Raji (cell line): ENCODE measurements around the gene IL32.

Experiments
- POLR2A ChIP-seq: IDR thresholded peaks from 2 replicates; pipeline ENCODE4 v1.6.1; 2011; ENCODE audit warnings: low read depth, low read length, control low read depth; ENCODE audit not compliant: insufficient read depth

IL32 gene

DNA sequence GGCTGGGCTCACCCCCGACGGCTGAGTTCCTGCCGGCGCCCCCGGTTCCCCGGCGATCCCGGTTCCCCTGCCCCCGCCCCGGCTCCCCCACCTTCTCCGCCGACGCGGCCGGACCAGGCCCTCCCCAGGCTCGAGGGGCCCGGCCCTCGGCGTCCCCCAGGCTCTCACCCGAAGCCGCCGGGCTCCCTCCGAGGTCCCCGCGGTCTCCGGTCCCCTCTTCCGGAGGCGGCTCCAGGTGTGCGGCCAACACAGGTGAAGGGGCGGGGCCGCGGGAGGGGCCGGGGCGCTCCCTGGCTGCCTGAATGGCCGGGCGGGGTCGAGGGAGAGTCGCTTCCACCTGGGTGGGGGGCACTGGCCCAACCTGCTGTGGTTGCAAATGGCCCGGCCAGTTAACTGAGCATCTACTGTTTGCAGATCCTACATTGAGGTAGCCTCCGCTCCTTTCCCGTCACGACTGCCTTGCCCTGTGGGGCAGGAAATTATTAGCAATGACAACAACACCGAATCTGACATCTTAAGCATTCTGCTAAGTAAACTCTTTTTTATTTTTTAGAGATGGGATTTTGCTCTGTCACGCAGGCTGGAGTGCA lies 28.6 kb upstream of the IL32 start, which contains the start of gene BICDL2:
TSS of gene BICDL2 (minus strand) at position 219 of the 590 bp plus-strand sequence. CDS start 1,448 bp downstream, outside the sequence.
- no peak for TF ChIP-seq POLR2A

- TF ChIP-seq POLR2A = no peak
Measured at GRCh38 chr16:3038256-3038655, 27.2 kb upstream of the IL32 start.

- no peak for TF ChIP-seq POLR2A
Measured at GRCh38 chr16:3038896-3039295, 26.5 kb upstream of the IL32 start.

DNA sequence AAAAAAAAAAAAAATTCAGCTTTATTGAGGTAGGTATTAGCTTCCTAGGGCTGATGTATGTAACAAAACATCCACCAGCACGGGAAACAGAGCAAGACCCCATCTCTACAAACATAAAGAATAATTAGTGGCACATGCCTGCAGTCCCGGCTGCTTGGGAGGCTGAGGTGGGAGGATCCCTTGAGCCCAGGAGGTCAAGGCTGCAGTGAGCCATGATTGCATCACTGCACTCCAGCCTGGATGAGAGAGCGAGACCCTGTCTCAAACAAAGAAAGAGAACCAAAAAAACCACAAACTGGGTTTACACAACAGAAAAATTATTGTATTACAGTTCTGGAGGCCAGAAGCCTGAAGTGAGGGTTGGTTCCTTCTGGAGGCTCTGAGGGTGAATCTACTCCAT lies 23.1 kb upstream of the IL32 start:
- no peak for TF ChIP-seq POLR2A

DNA sequence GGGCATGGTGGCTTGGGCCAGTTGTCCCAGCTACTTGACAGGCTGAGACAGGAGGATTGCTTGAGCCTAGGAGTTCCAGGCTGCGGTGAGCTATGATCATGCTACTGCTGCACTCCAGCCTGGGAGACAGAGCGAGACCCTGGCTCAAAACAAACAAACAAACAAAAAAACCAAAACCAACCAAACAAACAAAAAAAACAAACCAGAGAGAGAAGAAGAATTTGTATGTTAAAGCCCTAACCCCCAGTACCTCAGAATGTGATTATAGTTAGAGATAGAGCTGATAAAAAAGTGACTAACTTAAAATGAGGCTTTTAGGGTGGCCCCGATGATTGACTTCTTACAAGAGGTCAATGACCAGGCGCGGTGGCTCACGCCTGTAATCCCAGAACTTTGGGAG lies 20.7 kb upstream of the IL32 start:
- TF ChIP-seq POLR2A = no peak

- TF ChIP-seq POLR2A = no peak
Measured at GRCh38 chr16:3045758-3046640, 19.4 kb upstream of the IL32 start, which contains the start of gene MMP25. TSS of gene MMP25 (plus strand) at chr16:3046561. CDS start at chr16:3046918, 357 bp downstream.

GRCh38 chr16:3046641-3047386 lies 18.6 kb upstream of the IL32 start:
- TF ChIP-seq POLR2A = no peak

DNA sequence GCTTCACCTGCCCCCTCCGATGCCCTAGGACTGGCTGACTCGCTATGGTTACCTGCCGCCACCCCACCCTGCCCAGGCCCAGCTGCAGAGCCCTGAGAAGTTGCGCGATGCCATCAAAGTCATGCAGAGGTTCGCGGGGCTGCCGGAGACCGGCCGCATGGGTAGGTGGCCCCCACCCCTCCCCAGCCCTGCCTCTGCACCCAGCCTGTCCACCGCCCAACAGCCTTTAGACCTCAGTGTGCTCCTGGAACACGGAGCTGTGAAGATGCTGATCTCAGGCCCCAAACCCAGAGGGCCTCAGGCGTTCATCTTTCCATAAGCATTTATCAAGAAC lies 18.1 kb upstream of the IL32 start:
- TF ChIP-seq POLR2A = no peak

GRCh38 chr16:3049921-3050481 lies 15.4 kb upstream of the IL32 start:
- TF ChIP-seq POLR2A = 0 out of 2 replicates have a peak, but pooled peaks have one; percentile 27

- TF ChIP-seq POLR2A = no peak
Measured at GRCh38 chr16:3050487-3050886, 15.0 kb upstream of the IL32 start.

GRCh38 chr16:3051009-3051408 lies 14.4 kb upstream of the IL32 start:
- TF ChIP-seq POLR2A = no peak

DNA sequence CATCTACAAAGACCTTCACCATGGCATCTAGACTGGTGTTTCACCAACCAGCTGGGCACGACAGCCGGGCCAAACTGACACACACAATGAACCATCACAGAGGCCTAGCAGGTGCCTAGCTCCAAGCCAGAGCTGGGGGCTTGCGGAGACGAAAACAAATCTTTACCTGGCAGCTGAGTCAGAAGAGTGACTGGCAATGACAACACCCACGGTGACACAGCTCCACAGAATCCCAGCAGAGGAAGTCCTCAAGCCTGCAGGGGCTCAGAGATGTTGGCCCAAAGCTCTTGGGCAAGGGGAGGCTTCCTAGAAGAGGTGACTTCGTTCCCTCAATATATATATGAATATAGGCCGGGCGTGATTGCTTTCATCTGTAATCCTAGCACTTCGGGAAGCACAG lies 13.9 kb upstream of the IL32 start:
- TF ChIP-seq POLR2A = no peak

DNA sequence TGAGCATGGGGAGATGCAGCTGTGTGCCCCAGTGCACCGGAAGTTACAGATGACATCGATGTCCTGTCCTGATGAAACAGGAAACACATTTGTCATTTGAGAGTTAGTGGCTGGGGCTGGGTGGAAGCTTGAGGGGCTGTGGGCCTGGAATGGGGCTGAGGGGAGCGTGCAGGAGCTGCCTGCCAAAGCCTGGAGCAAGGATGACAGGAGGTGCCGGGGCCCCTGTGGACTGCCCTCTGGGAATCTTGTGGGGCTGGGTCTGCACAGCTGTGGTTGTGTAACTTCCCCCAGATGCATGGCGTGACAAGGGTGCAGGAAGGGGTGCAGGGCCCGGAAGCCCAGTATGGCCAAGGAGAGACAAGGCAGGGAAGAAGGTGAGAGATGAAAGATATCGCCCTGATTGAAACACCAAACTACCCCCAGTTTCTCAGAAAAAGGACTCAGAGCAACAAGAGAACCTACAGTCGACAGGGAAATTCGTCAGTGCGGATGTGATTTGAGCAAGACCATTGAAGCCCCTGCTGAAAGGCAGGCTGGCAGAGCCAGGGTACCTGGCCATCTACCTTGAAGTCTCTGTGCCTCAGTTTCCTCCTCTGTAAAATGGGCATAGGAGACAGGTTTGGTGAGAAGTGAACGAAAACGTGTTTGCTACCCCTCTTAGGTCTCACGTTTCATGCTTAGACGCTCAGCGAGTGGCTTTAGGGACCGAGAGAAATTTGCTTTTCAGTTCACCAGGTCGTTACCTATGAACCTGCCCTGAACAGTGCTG lies 10.3 kb upstream of the IL32 start:
- no peak for TF ChIP-seq POLR2A

- TF ChIP-seq POLR2A = no peak
Measured at GRCh38 chr16:3056336-3057180, 8.9 kb upstream of the IL32 start.
